K562 (cell line): Measurements from ENCODE around the gene DHRS11. TPM values are rescaled to one million over a fixed set of nuclear protein-coding genes. Genes with fewer than 3 reads are reported as not detected.

ENCODE experiments used
- ATF4 ChIP-seq: fragments of 450-650 bp; formaldehyde crosslinking; IDR thresholded peaks from 2 replicates; pipeline ENCODE4 v1.4.0; 2022; ENCODE audit warnings: mild to moderate bottlenecking, moderate library complexity
- ATF7 ChIP-seq: fragments of 450-650 bp; IDR thresholded peaks from 2 replicates; pipeline ENCODE4 v1.7.1; 2014; ENCODE audit warnings: mild to moderate bottlenecking, moderate library complexity
- CEBPG ChIP-seq, 3 experiments: fragments of 200-800 bp in 1 of 3; sonication (Bioruptor generic) in 1 of 3; sonication (generic) in 1 of 3; formaldehyde crosslinking in 1 of 3; IDR thresholded peaks in 2 of 3; conservative IDR thresholded peaks in 1 of 3; 2 replicates each; pipeline versions ENCODE4 v1.6.1 to v1.8.0; 2016 to 2022; ENCODE audit warnings: missing compliant biosample characterization in 2 of 3, missing genetic modification characterization in 2 of 3, mild to moderate bottlenecking in 1 of 3, missing genetic modification reagents in 1 of 3
- ELF2 ChIP-seq: fragments of 250-450 bp; sonication (Bioruptor Pico); IDR thresholded peaks from 2 replicates; pipeline ENCODE4 v1.5.0; 2021; ENCODE audit warnings: mild to moderate bottlenecking
- JUND ChIP-seq, 2 experiments: IDR thresholded peaks; 2 replicates in 1 of 2; 3 replicates in 1 of 2; pipeline ENCODE4 v1.6.1; 2011; ENCODE audit warnings: borderline replicate concordance in 2 of 2, low read depth in 2 of 2, low read length in 2 of 2, improper control_type of control experiment in 1 of 2, missing biosample characterization in 1 of 2, missing genetic modification characterization in 1 of 2, missing genetic modification reagents in 1 of 2
- KLF13 ChIP-seq: fragments of 450-650 bp; IDR thresholded peaks from 2 replicates; pipeline ENCODE4 v1.6.1; 2016; ENCODE audit warnings: missing genetic modification characterization, low read depth, mild to moderate bottlenecking, missing compliant biosample characterization, moderate library complexity, borderline replicate concordance
- NONO ChIP-seq, 2 experiments: fragments of 200-400 bp in 1 of 2; fragments of 450-650 bp in 1 of 2; formaldehyde crosslinking in 1 of 2; IDR thresholded peaks; 2 replicates each; pipeline ENCODE4 v1.6.1; 2017; ENCODE audit warnings: low read depth in 2 of 2, mild to moderate bottlenecking in 2 of 2, moderate library complexity in 2 of 2, low read length in 1 of 2
- SMARCB1 ChIP-seq: IDR thresholded peaks from 2 replicates; pipeline ENCODE4 v1.6.1; 2011; ENCODE audit warnings: improper control_type of control experiment, low read depth; ENCODE audit not compliant: insufficient read length
- SMARCE1 ChIP-seq: fragments of 450-650 bp; IDR thresholded peaks from 2 replicates; pipeline ENCODE4 v1.7.1; 2016; ENCODE audit warnings: mild to moderate bottlenecking
- SRSF1 ChIP-seq: fragments of 200-400 bp; formaldehyde crosslinking; IDR thresholded peaks from 2 replicates; pipeline ENCODE4 v1.6.1; 2017; ENCODE audit warnings: mild to moderate bottlenecking, low read depth, low read length, moderate library complexity
- ZBTB8A ChIP-seq: fragments of 450-650 bp; IDR thresholded peaks from 2 replicates; pipeline ENCODE4 v1.6.1; 2018; ENCODE audit warnings: mild to moderate bottlenecking, moderate library complexity; ENCODE audit not compliant: partially characterized antibody
- ZFP30 ChIP-seq: fragments of 250-450 bp; sonication (Bioruptor Pico); IDR thresholded peaks from 2 replicates; pipeline ENCODE4 v1.8.0; 2022; ENCODE audit warnings: moderate library complexity, mild to moderate bottlenecking, inconsistent platforms, borderline replicate concordance
- ZNF551 ChIP-seq: fragments of 250-450 bp; sonication (Bioruptor Pico); IDR thresholded peaks from 2 replicates; pipeline ENCODE4 v1.5.0; 2021; ENCODE audit warnings: mild to moderate bottlenecking, moderate library complexity
- ZNF76 ChIP-seq: fragments of 250-450 bp; sonication (Bioruptor Pico); IDR thresholded peaks from 2 replicates; pipeline ENCODE4 v1.4.0; 2020; ENCODE audit warnings: mild to moderate bottlenecking, moderate library complexity, borderline replicate concordance
- polyA plus RNA-seq, 8 experiments: library from polyadenylated mRNA; depleted of rRNA in 4 of 8; stranded (reverse) in 5 of 8; unstranded in 3 of 8; fragments of >200 nt; fragmentation: Nextera tagmentation in 2 of 8; fragmentation: Illumina TruSeq in 1 of 8; extraction: Ambion mirVana in 2 of 8; extraction: Trizol in 1 of 8; gene quantifications; 2 replicates each; pipeline versions ENCODE4 v1.2.1 to v1.2.3, GENCODE V29; 2011 to 2014; ENCODE audit warnings: inconsistent platforms in 1 of 8, missing spikeins in 1 of 8
- total RNA-seq, 7 experiments: library from RNA; depleted of rRNA in 6 of 7; stranded (reverse); fragments of >200 nt in 6 of 7; fragmentation: Illumina TruSeq in 2 of 7; extraction: Trizol in 2 of 7; gene quantifications; 2 replicates each; pipeline versions ENCODE4 v1.2.1 to v1.2.3, GENCODE V29; 2011 to 2021; ENCODE audit warnings: low replicate concordance in 1 of 7
- TF ChIP-seq, protein P1 (sequence below): fragments of 450-650 bp; formaldehyde crosslinking; IDR thresholded peaks from 2 replicates; pipeline ENCODE4 v1.4.0; 2020; ENCODE audit warnings: mild to moderate bottlenecking, mixed read lengths
- TF ChIP-seq, protein P2 (sequence below), 2 experiments: IDR thresholded peaks in 1 of 2; conservative IDR thresholded peaks in 1 of 2; 2 replicates each; pipeline ENCODE4 v1.6.1; 2016; ENCODE audit warnings: low read depth in 2 of 2, mild to moderate bottlenecking in 1 of 2, missing compliant biosample characterization in 1 of 2, missing genetic modification characterization in 1 of 2, moderate library complexity in 1 of 2
- TF ChIP-seq, protein P3 (sequence below): fragments of 450-650 bp; formaldehyde crosslinking; IDR thresholded peaks from 2 replicates; pipeline ENCODE4 v1.4.0; 2020; ENCODE audit warnings: mild to moderate bottlenecking, moderate library complexity

DHRS11 gene
- total and polyA plus RNA-seq, 9 of the 15 experiments (the other 6 are each of a cell fraction or from before 2014, with no cell fraction given), result 15.2 to 123 (median 59.8) TPM

DNA sequence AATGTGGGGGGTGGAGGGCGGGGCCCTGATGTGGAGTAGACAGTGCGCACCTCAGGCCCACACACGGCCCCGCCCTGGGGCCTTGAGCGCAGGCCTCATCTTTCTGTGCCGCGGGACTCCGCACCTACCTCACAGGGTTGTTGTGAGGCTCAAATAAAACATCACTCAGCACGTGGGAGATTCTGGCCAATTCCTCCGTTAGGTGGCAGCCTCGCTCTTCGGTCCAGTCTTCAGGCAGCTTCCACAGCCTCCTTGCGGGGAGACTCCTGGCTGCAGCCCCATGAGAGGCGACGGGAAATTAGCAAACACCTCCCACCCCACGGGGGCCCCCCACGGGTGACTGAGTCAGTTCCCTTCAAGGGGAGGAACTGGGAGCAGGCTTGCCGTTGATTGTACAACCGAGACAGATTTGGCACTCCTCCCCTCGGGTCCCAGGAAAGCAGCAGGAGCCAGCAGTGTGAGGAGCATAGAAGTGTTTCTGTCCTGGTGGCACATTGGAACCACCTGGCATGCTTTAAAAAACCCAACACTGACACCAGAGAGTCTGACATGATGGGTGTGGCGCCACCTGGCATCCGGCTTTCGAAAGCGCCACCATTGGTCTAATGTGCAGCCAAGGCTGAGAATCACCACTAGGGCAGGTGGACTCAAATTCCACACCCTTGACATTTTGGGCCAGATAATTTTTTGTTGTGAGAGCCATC is 17.3 kb downstream of the DHRS11 start (continued):
- TF ChIP-seq ZNF76 (CRISPR knock-in tag) (no peak), SMARCE1 (no peak), SMARCB1 (no peak), ELF2 (CRISPR knock-in tag) (no peak), ATF7 (peak; percentile 42), ZBTB8A (no peak), SRSF1 (no peak), NONO (IDR thresholded peaks at IDR 0.05; ENCODE audit: low read depth in 2 of 2, low read length in 1 of 2) (no peak), JUND (IDR thresholded peaks at IDR 0.05; ENCODE audit: borderline replicate concordance, low read depth, low read length) (peak; percentile 17; the same call in 1 of the 2 replicates), JUND (tag; IDR thresholded peaks at IDR 0.05; ENCODE audit: borderline replicate concordance, low read depth, low read length) (no peak; the same call in 2 of the 3 replicates), ZFP30 (CRISPR knock-in tag) (no peak), KLF13 (tag) (no peak), ATF4 (CRISPR knock-in tag) (no peak), ZNF551 (CRISPR knock-in tag) (no peak), CEBPG (CRISPR knock-in tag; IDR thresholded peaks at IDR 0.05) (no peak), CEBPG (tag; conservative IDR thresholded peaks at IDR 0.05 in 1 of 2, IDR thresholded peaks at IDR 0.05 in 1 of 2) (no peak)
- TF ChIP-seq, protein P1, sequence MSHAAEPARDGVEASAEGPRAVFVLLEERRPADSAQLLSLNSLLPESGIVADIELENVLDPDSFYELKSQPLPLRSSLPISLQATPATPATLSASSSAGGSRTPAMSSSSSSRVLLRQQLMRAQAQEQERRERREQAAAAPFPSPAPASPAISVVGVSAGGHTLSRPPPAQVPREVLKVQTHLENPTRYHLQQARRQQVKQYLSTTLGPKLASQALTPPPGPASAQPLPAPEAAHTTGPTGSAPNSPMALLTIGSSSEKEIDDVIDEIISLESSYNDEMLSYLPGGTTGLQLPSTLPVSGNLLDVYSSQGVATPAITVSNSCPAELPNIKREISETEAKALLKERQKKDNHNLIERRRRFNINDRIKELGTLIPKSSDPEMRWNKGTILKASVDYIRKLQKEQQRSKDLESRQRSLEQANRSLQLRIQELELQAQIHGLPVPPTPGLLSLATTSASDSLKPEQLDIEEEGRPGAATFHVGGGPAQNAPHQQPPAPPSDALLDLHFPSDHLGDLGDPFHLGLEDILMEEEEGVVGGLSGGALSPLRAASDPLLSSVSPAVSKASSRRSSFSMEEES, result no peak
- TF ChIP-seq, protein P2, sequence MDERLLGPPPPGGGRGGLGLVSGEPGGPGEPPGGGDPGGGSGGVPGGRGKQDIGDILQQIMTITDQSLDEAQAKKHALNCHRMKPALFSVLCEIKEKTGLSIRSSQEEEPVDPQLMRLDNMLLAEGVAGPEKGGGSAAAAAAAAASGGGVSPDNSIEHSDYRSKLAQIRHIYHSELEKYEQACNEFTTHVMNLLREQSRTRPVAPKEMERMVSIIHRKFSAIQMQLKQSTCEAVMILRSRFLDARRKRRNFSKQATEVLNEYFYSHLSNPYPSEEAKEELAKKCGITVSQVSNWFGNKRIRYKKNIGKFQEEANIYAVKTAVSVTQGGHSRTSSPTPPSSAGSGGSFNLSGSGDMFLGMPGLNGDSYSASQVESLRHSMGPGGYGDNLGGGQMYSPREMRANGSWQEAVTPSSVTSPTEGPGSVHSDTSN (CRISPR knock-in tag; IDR thresholded peaks at IDR 0.05; ENCODE audit: low read depth), result no peak
- TF ChIP-seq, protein P2 (tag; conservative IDR thresholded peaks at IDR 0.05; ENCODE audit: low read depth), result peak; percentile 48
- TF ChIP-seq, protein P3, sequence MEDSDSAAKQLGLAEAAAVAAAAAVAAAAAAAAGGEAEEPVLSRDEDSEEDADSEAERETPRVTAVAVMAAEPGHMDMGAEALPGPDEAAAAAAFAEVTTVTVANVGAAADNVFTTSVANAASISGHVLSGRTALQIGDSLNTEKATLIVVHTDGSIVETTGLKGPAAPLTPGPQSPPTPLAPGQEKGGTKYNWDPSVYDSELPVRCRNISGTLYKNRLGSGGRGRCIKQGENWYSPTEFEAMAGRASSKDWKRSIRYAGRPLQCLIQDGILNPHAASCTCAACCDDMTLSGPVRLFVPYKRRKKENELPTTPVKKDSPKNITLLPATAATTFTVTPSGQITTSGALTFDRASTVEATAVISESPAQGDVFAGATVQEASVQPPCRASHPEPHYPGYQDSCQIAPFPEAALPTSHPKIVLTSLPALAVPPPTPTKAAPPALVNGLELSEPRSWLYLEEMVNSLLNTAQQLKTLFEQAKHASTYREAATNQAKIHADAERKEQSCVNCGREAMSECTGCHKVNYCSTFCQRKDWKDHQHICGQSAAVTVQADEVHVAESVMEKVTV (CRISPR knock-in tag), result no peak
